GM08714 (cell line): ENCODE data around the gene TTLL1.

Experiments
- H3K4me3 ChIP-seq: fragments of 200-500 bp; sonication (Bioruptor generic); 2 replicates; pipeline ENCODE4 v1.5.1; 2014; ENCODE audit warnings: mild to moderate bottlenecking, low read length, inconsistent platforms
- ZNF274 ChIP-seq: IDR thresholded peaks from 2 replicates; pipeline ENCODE4 v1.6.1; 2012; ENCODE audit warnings: mild to moderate bottlenecking, low read depth, low read length

The TTLL1 gene

GRCh38 chr22:43014869-43015676, 74.1 kb downstream of the TTLL1 start, which contains the start of gene PACSIN2:
Gene PACSIN2, minus strand, starts transcription at chr22:43015149. Its CDS starts 103,069 bp downstream, at chr22:42912080.
- no peak for TF ChIP-seq ZNF274
- peak within 1 kb of the TSS; percentile 77 for H3K4me3 ChIP-seq

GRCh38 chr22:43014316-43014868, 74.8 kb downstream of the TTLL1 start:
- TF ChIP-seq ZNF274, result no peak

GRCh38 chr22:43013355-43014315, 75.6 kb downstream of the TTLL1 start:
- no peak for TF ChIP-seq ZNF274
- peak overlapping the region; percentile 77 for H3K4me3 ChIP-seq

More at GRCh38 chr22:43014316-43014868, 74.8 kb downstream of the TTLL1 start:
- peak overlapping the region; percentile 77 for H3K4me3 ChIP-seq

- H3K4me3 ChIP-seq, result no peak overlapping the region
- TF ChIP-seq ZNF274, result no peak
Measured at GRCh38 chr22:43012390-43012789, 76.8 kb downstream of the TTLL1 start.

- TF ChIP-seq ZNF274, result no peak
- no peak overlapping the region for H3K4me3 ChIP-seq
Measured at GRCh38 chr22:43011079-43011478, 78.1 kb downstream of the TTLL1 start.

- TF ChIP-seq ZNF274, result no peak
- H3K4me3 ChIP-seq, result no peak overlapping the region
Measured at GRCh38 chr22:43009444-43009843, 79.7 kb downstream of the TTLL1 start.

GRCh38 chr22:43008921-43009320, 80.3 kb downstream of the TTLL1 start:
- no peak for TF ChIP-seq ZNF274
- H3K4me3 ChIP-seq, result no peak overlapping the region

GRCh38 chr22:43008509-43008908, 80.7 kb downstream of the TTLL1 start:
- TF ChIP-seq ZNF274, result no peak

GRCh38 chr22:43007519-43008102, 81.6 kb downstream of the TTLL1 start:
- TF ChIP-seq ZNF274, result no peak
- H3K4me3 ChIP-seq, result no peak overlapping the region

More at GRCh38 chr22:43008509-43008908, 80.7 kb downstream of the TTLL1 start:
- no peak overlapping the region for H3K4me3 ChIP-seq

GRCh38 chr22:43006753-43007152, 82.4 kb downstream of the TTLL1 start:
- TF ChIP-seq ZNF274, result no peak
- H3K4me3 ChIP-seq, result no peak overlapping the region

GRCh38 chr22:43006016-43006505, 83.1 kb downstream of the TTLL1 start:
- H3K4me3 ChIP-seq, result no peak overlapping the region
- no peak for TF ChIP-seq ZNF274

GRCh38 chr22:43005106-43005505, 84.1 kb downstream of the TTLL1 start:
- H3K4me3 ChIP-seq, result no peak overlapping the region
- TF ChIP-seq ZNF274, result no peak

- no peak for TF ChIP-seq ZNF274
- no peak overlapping the region for H3K4me3 ChIP-seq
Measured at GRCh38 chr22:43004362-43005035, 84.7 kb downstream of the TTLL1 start.
